H1 (cell line): ENCODE measurements around the gene SUSD6. TPM values are rescaled to one million over a fixed set of nuclear protein-coding genes. Genes with fewer than 3 reads are reported as not detected.

Experiments
- CTCF ChIA-PET: fragments of 300-600 bp; sonication (Branson Sonifier 250); formaldehyde crosslinking; loops from one replicate; lab custom pipeline; 2021; ENCODE audit not compliant: partially characterized antibody; lab: Charles Lee
- POLR2A ChIA-PET: fragments of 300-600 bp; sonication (Branson Sonifier 250); formaldehyde crosslinking; loops from one replicate; lab custom pipeline; 2021; ENCODE audit warnings: inconsistent platforms; ENCODE audit not compliant: partially characterized antibody; lab: Charles Lee
- DNase-seq, 2 experiments: peaks; one replicate each; pipeline versions ENCODE4 v3.0.0 to v3.0.0-alpha.2; 2010 to 2022; ENCODE audit warnings: low spot score in 2 of 2, low read depth in 1 of 2, mixed read lengths in 1 of 2
- FAIRE-seq: peaks from 2 replicates; lab custom pipeline; 2011; peaks lifted over from hg19 to GRCh38; lab: Jason Lieb, UNC
- H2AFZ ChIP-seq: 2 replicates; pipeline ENCODE4 v1.8.1; 2012; ENCODE audit warnings: low read length, inconsistent platforms
- H2AK5ac ChIP-seq: 2 replicates; pipeline ENCODE4 v1.6.1; 2013; ENCODE audit warnings: low read depth, low read length
- H2BK120ac ChIP-seq: replicated peaks from 2 replicates; pipeline ENCODE3; 2013; ENCODE audit warnings: low read depth, low read length, inconsistent platforms
- H2BK12ac ChIP-seq: 2 replicates; pipeline ENCODE4 v1.6.1; 2013; ENCODE audit warnings: low read depth, low read length
- H2BK15ac ChIP-seq: 2 replicates; pipeline ENCODE4 v1.6.1; 2013; ENCODE audit warnings: low read length
- H2BK20ac ChIP-seq: 2 replicates; pipeline ENCODE4 v1.6.1; 2013; ENCODE audit warnings: low read length
- H2BK5ac ChIP-seq: 2 replicates; pipeline ENCODE4 v1.6.1; 2013; ENCODE audit warnings: low read depth, low read length
- H3K14ac ChIP-seq: 2 replicates; pipeline ENCODE4 v1.6.1; 2013; ENCODE audit warnings: inconsistent platforms; ENCODE audit not compliant: insufficient read length
- H3K18ac ChIP-seq: 2 replicates; pipeline ENCODE4 v1.6.1; 2013; ENCODE audit warnings: low read length; ENCODE audit errors: extremely low read depth
- H3K23ac ChIP-seq: 2 replicates; pipeline ENCODE4 v1.6.1; 2013; ENCODE audit warnings: inconsistent platforms; ENCODE audit not compliant: insufficient read length
- H3K23me2 ChIP-seq: 2 replicates; pipeline ENCODE4 v1.6.1; 2013; ENCODE audit warnings: low read depth, low read length
- H3K27ac ChIP-seq: 2 replicates; pipeline ENCODE4 v1.6.1; 2011; ENCODE audit warnings: low read depth, low read length, inconsistent platforms
- H3K27me3 ChIP-seq, 4 experiments: replicated peaks in 1 of 4; 1 replicate in 1 of 4; 2 replicates in 3 of 4; pipeline versions ENCODE4 v1.6.1 to v1.8.1; 2011 to 2013; ENCODE audit warnings: low read length in 3 of 4, mild to moderate bottlenecking in 3 of 4, inconsistent platforms in 2 of 4, mixed read lengths in 2 of 4, moderate library complexity in 1 of 4; ENCODE audit not compliant: control insufficient read depth in 3 of 4, insufficient read depth in 3 of 4; ENCODE audit errors: extremely low read depth in 1 of 4
- H3K36me3 ChIP-seq, 4 experiments: 2 replicates each; pipeline versions ENCODE4 v1.6.1 to v1.8.1; 2011 to 2013; ENCODE audit warnings: mild to moderate bottlenecking in 4 of 4, low read length in 3 of 4, moderate library complexity in 2 of 4, control low read depth in 1 of 4, inconsistent platforms in 1 of 4; ENCODE audit not compliant: insufficient read depth in 4 of 4, control insufficient read depth in 2 of 4
- H3K4ac ChIP-seq: replicated peaks from 2 replicates; pipeline ENCODE3; 2013; ENCODE audit warnings: low read length, low read depth, mixed read lengths, inconsistent platforms; ENCODE audit not compliant: insufficient read length
- H3K4me1 ChIP-seq, 4 experiments: replicated peaks in 1 of 4; 1 replicate in 1 of 4; 2 replicates in 3 of 4; pipeline versions ENCODE4 v1.6.1 to v1.8.1; 2011 to 2013; ENCODE audit warnings: low read length in 3 of 4, inconsistent platforms in 2 of 4, mixed read lengths in 1 of 4; ENCODE audit not compliant: insufficient read depth in 4 of 4, control insufficient read depth in 3 of 4
- H3K4me2 ChIP-seq, 2 experiments: 2 replicates each; pipeline versions ENCODE4 v1.6.1 to v1.8.1; 2011 to 2013; ENCODE audit warnings: low read depth in 2 of 2, low read length in 2 of 2, control low read depth in 1 of 2, inconsistent platforms in 1 of 2, mild to moderate bottlenecking in 1 of 2; ENCODE audit not compliant: insufficient read depth in 1 of 2
- H3K4me3 ChIP-seq, 4 experiments: fragments of 200-600, 300-600 bp in 1 of 4; sonication (generic), shearing (Covaris generic), sonication (Bioruptor Twin) in 1 of 4; 2 replicates each; pipeline versions ENCODE4 v1.5.1 to v1.8.1; 2011 to 2016; ENCODE audit warnings: low read length in 4 of 4, low read depth in 3 of 4, control low read depth in 2 of 4, inconsistent platforms in 2 of 4, mild to moderate bottlenecking in 2 of 4, mixed read lengths in 1 of 4, moderate library complexity in 1 of 4; ENCODE audit not compliant: insufficient read depth in 2 of 4; ENCODE audit errors: extremely low read depth in 1 of 4
- H3K56ac ChIP-seq: replicated peaks from 2 replicates; pipeline ENCODE3; 2013; ENCODE audit warnings: low read depth, mild to moderate bottlenecking, mixed read lengths, low read length, inconsistent platforms; ENCODE audit not compliant: insufficient read length
- H3K79me1 ChIP-seq: 2 replicates; pipeline ENCODE4 v1.6.1; 2013; ENCODE audit warnings: low read depth, low read length, control low read depth
- H3K79me2 ChIP-seq, 2 experiments: 2 replicates each; pipeline versions ENCODE4 v1.6.1 to v1.8.1; 2012 to 2013; ENCODE audit warnings: low read length in 2 of 2, mild to moderate bottlenecking in 2 of 2, inconsistent platforms in 1 of 2; ENCODE audit not compliant: insufficient read depth in 2 of 2, control insufficient read depth in 1 of 2
- H3K9ac ChIP-seq, 4 experiments: replicated peaks in 1 of 4; 1 replicate in 1 of 4; 2 replicates in 3 of 4; pipeline versions ENCODE4 v1.6.1 to v1.8.1; 2011 to 2013; ENCODE audit warnings: low read depth in 3 of 4, low read length in 3 of 4, control low read depth in 2 of 4, mild to moderate bottlenecking in 2 of 4, moderate library complexity in 2 of 4, inconsistent platforms in 1 of 4; ENCODE audit errors: extremely low read depth in 1 of 4
- H3K9me3 ChIP-seq, 2 experiments: 2 replicates each; pipeline versions ENCODE4 v1.6.1 to v1.8.1; 2012 to 2013; ENCODE audit warnings: mild to moderate bottlenecking in 2 of 2, moderate library complexity in 2 of 2, control low read depth in 1 of 2, inconsistent platforms in 1 of 2, low read depth in 1 of 2, low read length in 1 of 2, mixed read lengths in 1 of 2; ENCODE audit not compliant: insufficient read depth in 2 of 2
- H4K20me1 ChIP-seq, 2 experiments: replicated peaks in 1 of 2; 2 replicates each; pipeline versions ENCODE3 to v1.8.1; 2011 to 2013; ENCODE audit warnings: inconsistent platforms in 2 of 2, low read length in 2 of 2, mild to moderate bottlenecking in 1 of 2; ENCODE audit not compliant: insufficient read depth in 2 of 2, control insufficient read depth in 1 of 2
- H4K5ac ChIP-seq: 2 replicates; pipeline ENCODE4 v1.6.1; 2013; ENCODE audit warnings: low read length, low read depth, mixed read lengths, inconsistent platforms; ENCODE audit not compliant: insufficient read length
- H4K8ac ChIP-seq: 2 replicates; pipeline ENCODE4 v1.8.0; 2013; ENCODE audit warnings: mild to moderate bottlenecking, moderate library complexity, low read length, inconsistent platforms; ENCODE audit not compliant: insufficient read depth; ENCODE audit errors: extremely low read depth
- H4K91ac ChIP-seq: replicated peaks from 2 replicates; pipeline ENCODE3; 2013; ENCODE audit warnings: low read length, mixed read lengths, inconsistent platforms; ENCODE audit not compliant: insufficient read length
- CEBPB ChIP-seq: IDR thresholded peaks from 2 replicates; pipeline ENCODE4 v1.6.1; 2012; ENCODE audit warnings: low read depth, low read length
- EGR1 ChIP-seq: IDR thresholded peaks from 2 replicates; pipeline ENCODE4 v1.6.1; 2011; ENCODE audit warnings: low read depth, low read length, borderline replicate concordance
- EZH2 ChIP-seq: fragments of 200-600 bp; sonication (generic); IDR thresholded peaks from 2 replicates; pipeline ENCODE4 v1.7.1; 2012; ENCODE audit warnings: low read depth, mild to moderate bottlenecking, moderate library complexity, low read length, inconsistent platforms; ENCODE audit not compliant: severe bottlenecking
- HDAC2 ChIP-seq, 2 experiments: fragments of 300-600 bp in 1 of 2; sonication (generic) in 1 of 2; IDR thresholded peaks; 2 replicates each; pipeline ENCODE4 v1.6.1; 2011 to 2012; ENCODE audit warnings: low read depth in 2 of 2, low read length in 2 of 2, mild to moderate bottlenecking in 2 of 2, moderate library complexity in 2 of 2, borderline replicate concordance in 1 of 2, inconsistent platforms in 1 of 2
- KDM4A ChIP-seq: IDR thresholded peaks from one replicate; pipeline ENCODE4 v1.7.1; 2012; ENCODE audit warnings: low read depth, mild to moderate bottlenecking, moderate library complexity, low read length, inconsistent platforms; ENCODE audit not compliant: severe bottlenecking
- SIN3A ChIP-seq, 2 experiments: IDR thresholded peaks in 1 of 2; conservative IDR thresholded peaks in 1 of 2; 2 replicates each; pipeline ENCODE4 v1.6.1; 2011 to 2012; ENCODE audit warnings: low read length in 2 of 2, improper control_type of control experiment in 1 of 2, low read depth in 1 of 2, mild to moderate bottlenecking in 1 of 2
- SIX5 ChIP-seq: IDR thresholded peaks from 2 replicates; pipeline ENCODE4 v1.6.1; 2011; ENCODE audit warnings: mild to moderate bottlenecking, low read depth, low read length
- SP4 ChIP-seq: IDR thresholded peaks from 2 replicates; pipeline ENCODE4 v1.6.1; 2012; ENCODE audit warnings: low read length, inconsistent platforms
- TAF7 ChIP-seq: optimal IDR thresholded peaks from 2 replicates; pipeline ENCODE3; 2011; ENCODE audit warnings: low read depth, mild to moderate bottlenecking, inconsistent platforms, low read length, moderate library complexity, borderline replicate concordance
- TBP ChIP-seq: IDR thresholded peaks from 2 replicates; pipeline ENCODE4 v1.6.1; 2011; ENCODE audit warnings: low read depth, low read length, improper control_type of control experiment
- USF2 ChIP-seq: IDR thresholded peaks from 2 replicates; pipeline ENCODE4 v1.6.1; 2011; ENCODE audit warnings: low read length, improper control_type of control experiment
- WGBS, 2 experiments: shearing (Covaris generic) in 1 of 2; methylation state at CpG; one replicate each; pipeline versions ENCODE4 v1.1.6 to v1.1.7; 2013 to 2015; ENCODE audit warnings: low lambda C conversion rate in 2 of 2, mixed read lengths in 2 of 2, inconsistent platforms in 1 of 2, low coverage in 1 of 2, missing lambda C conversion rate in 1 of 2; ENCODE audit not compliant: insufficient replicate concordance in 2 of 2, insufficient coverage in 1 of 2, insufficient read length in 1 of 2; ENCODE audit errors: extremely low coverage in 1 of 2, missing lambda C conversion rate in 1 of 2; 5-methylcytosine and 5-hydroxymethylcytosine counted together
- polyA plus RNA-seq, 7 experiments: library from polyadenylated mRNA; depleted of rRNA in 3 of 7; stranded (reverse) in 5 of 7; unstranded in 2 of 7; fragments of >200 nt in 5 of 7; fragments of 200-250 nt in 2 of 7; gene quantifications; 1 replicate in 5 of 7; 2 replicates in 1 of 7; 4 replicates in 1 of 7; pipeline versions ENCODE4 v1.2.1 to v1.2.3, GENCODE V29; 2011 to 2013; ENCODE audit warnings: missing spikeins in 2 of 7, mixed read lengths in 2 of 7
- total RNA-seq: library from RNA; stranded (reverse); fragmentation: NEBNext Ultra II Directional; extraction: Animal tissue kit (Norgen Biotek cat#: 25700); gene quantifications from 2 replicates; pipeline ENCODE4 v1.2.1, GENCODE V29; 2021

SUSD6 gene
- total and polyA plus RNA-seq, 2 of the 8 experiments (the other 6 are each of a cell fraction or from before 2014, with no cell fraction given), result 3.0 to 3.8 TPM

DNA sequence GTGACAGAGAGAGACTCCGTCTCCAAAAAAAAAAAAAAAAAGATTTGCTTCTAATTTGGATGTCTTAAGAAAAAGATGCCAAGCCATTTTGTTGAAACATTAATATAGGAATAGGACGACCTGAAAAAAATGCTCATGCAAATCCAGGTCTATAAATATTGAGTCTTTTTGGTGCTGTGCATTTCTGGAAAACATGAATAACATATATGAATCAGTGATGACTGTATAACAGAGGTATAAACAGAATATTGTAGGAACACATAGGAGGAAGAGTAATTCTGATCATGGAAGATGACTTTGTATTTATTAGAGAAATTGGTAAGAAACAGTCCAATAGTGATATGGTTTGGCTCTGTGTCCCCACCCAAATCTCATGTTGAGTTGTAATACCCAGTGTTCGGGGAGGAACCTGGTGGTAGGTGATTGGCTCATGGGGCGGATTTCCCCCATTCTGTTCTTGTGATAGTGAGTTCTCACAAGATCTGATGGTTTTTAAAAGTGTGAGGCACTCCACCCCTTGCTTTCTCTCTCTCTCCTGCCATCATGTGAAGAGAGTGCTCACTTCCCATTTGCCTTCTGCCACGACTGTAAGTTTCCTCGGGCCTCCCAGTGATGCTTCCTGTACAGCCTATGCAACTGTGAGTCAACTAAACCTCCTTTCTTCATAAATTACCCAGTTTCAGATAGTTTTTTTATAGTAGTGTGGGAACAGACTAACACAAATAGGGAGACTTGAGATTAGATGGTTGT, 152.5 kb downstream of the SUSD6 start:
- H2BK5ac ChIP-seq, result no peak overlapping the region
- no peaks in the 10 kb centered on the region for H3K27me3 ChIP-seq
- H4K20me1 ChIP-seq, result peaks cover 11% of the 10 kb centered on the region in 2 experiments
- peaks cover 6 to 18% of the 10 kb centered on the region in 2 experiments for H3K79me2 ChIP-seq
- H2BK15ac ChIP-seq, result no peak overlapping the region
- ChIA-PET CTCF (no interaction called here), POLR2A (interaction anchor here (1.0 kb wide), 1 partner anchor 10 kb away, joined by 3 read pairs; no protein-coding TSS in a partner anchor)
- H2BK20ac ChIP-seq, result no peak overlapping the region
- no peak overlapping the region for H2BK12ac ChIP-seq
- no peak overlapping the region for H3K4ac ChIP-seq
- H2AK5ac ChIP-seq, result no peak overlapping the region
- no peak overlapping the region for H3K14ac ChIP-seq
- peaks cover 3% of the 10 kb centered on the region; the same call in 1 of the 2 replicates for H3K23me2 ChIP-seq
- DNase-seq, result no peak
- no peak overlapping the region for H3K4me2 ChIP-seq
- no peak overlapping the region for H4K5ac ChIP-seq
- no peak overlapping the region for H3K56ac ChIP-seq
- no peaks in the 10 kb centered on the region for H3K9me3 ChIP-seq
- H3K79me1 ChIP-seq, result peaks cover 5% of the 10 kb centered on the region; the same call in 1 of the 2 replicates
- peaks cover 0 to 5% (median 3%) of the 10 kb centered on the region in 4 experiments; a peak in 5 of 7 replicates for H3K4me1 ChIP-seq
- no peak overlapping the region for H3K18ac ChIP-seq
- H2BK120ac ChIP-seq, result no peak overlapping the region
- 89% methylated on average over 5 of the region's 6 CpGs; no CpG with 5 or more reads in 1 of the 2 experiments for WGBS, 2 experiments
- H4K91ac ChIP-seq, result no peak overlapping the region
- H2AFZ ChIP-seq, result no peak overlapping the region
- no peak overlapping the region for H3K23ac ChIP-seq
- no peak overlapping the region for H3K4me3 ChIP-seq
- H3K9ac ChIP-seq, result no peak overlapping the region
- FAIRE-seq, result no peak
- no peak overlapping the region for H4K8ac ChIP-seq
- H3K27ac ChIP-seq, result no peak overlapping the region
- H3K36me3 ChIP-seq, result peaks cover 8 to 11% (median 10%) of the 10 kb centered on the region in 4 experiments
- TF ChIP-seq SIN3A (conservative IDR thresholded peaks at IDR 0.05 in 1 of 2, IDR thresholded peaks at IDR 0.05 in 1 of 2; ENCODE audit: low read depth in 1 of 2, low read length in 2 of 2) (no peak), CEBPB (no peak), HDAC2 (IDR thresholded peaks at IDR 0.05; ENCODE audit: borderline replicate concordance in 1 of 2, low read depth in 2 of 2, low read length in 2 of 2) (no peak), SIX5 (no peak), TBP (no peak), SP4 (no peak), KDM4A (no peak), EZH2 (no peak), USF2 (no peak), EGR1 (no peak), TAF7 (no peak)
